ENCODE measurements around the gene WDR55. TPM values are rescaled to one million over a fixed set of nuclear protein-coding genes. Genes with fewer than 3 reads are reported as not detected.
A peak's percentile ranks its signal among the peaks of the same experiment; 100 is the strongest.
"Not testable (repeated sequence)": the region's sequence is repeated elsewhere in the genome, so short reads cannot be mapped to it uniquely, and the experiment has no call there.

The WDR55 gene
- total RNA-seq, 1 experiment from 2014 or later: 26.5 TPM

- peak; percentile 98 for DNase-seq (ENCODE audit: low read depth)
These were observed 46.3 kb downstream of the WDR55 start for GRCh38 chr5:140710899-140711552.

- DNase-seq (ENCODE audit: low read depth): no peak
These were observed 47.1 kb downstream of the WDR55 start for GRCh38 chr5:140711794-140712193.

- no peak for DNase-seq (ENCODE audit: low read depth)
These were observed 48.9 kb downstream of the WDR55 start for GRCh38 chr5:140713562-140714094.

- DNase-seq (ENCODE audit: low read depth): not testable (repeated sequence)
These were observed 51.5 kb downstream of the WDR55 start for GRCh38 chr5:140716238-140716637.

GRCh38 chr5:140718266-140718592 lies 53.5 kb downstream of the WDR55 start:
- DNase-seq (ENCODE audit: low read depth): no peak

GRCh38 chr5:140720738-140721137 lies 56.0 kb downstream of the WDR55 start:
- DNase-seq (ENCODE audit: low read depth): not testable (repeated sequence)

GRCh38 chr5:140721395-140721794 lies 56.7 kb downstream of the WDR55 start:
- not testable (repeated sequence) for DNase-seq (ENCODE audit: low read depth)

Other genes starting within 250 kb of the WDR55 start
- not detected in 2 replicates for gene EIF4EBP3, start 117.2 kb upstream of the WDR55 start, total RNA-seq (2014; rRNA removed; shearing (Covaris generic))
- gene SRA1, start 107.4 kb upstream of the WDR55 start, total RNA-seq (2014; rRNA removed; shearing (Covaris generic)): 48.5 and 55.9 TPM in 2 replicates
- 0.54 and 3.4 TPM in 2 replicates for gene APBB3, start 100.3 kb upstream of the WDR55 start, total RNA-seq (2014; rRNA removed; shearing (Covaris generic))
- 29.4 and 33.5 TPM in 2 replicates for gene SLC35A4, start 100.1 kb upstream of the WDR55 start, total RNA-seq (2014; rRNA removed; shearing (Covaris generic))
- gene CD14, start 31.7 kb upstream of the WDR55 start, total RNA-seq (2014; rRNA removed; shearing (Covaris generic)): 0.47 TPM in 1 of 2 replicates, not detected in the other
- gene TMCO6, start 25.5 kb upstream of the WDR55 start, total RNA-seq (2014; rRNA removed; shearing (Covaris generic)): 15.2 and 32.7 TPM in 2 replicates
- 87.2 and 106 TPM in 2 replicates for gene NDUFA2, start 17.3 kb upstream of the WDR55 start, total RNA-seq (2014; rRNA removed; shearing (Covaris generic))
- 96.8 and 118 TPM in 2 replicates for gene IK, start 17.1 kb upstream of the WDR55 start, total RNA-seq (2014; rRNA removed; shearing (Covaris generic))
- gene DND1, start 8.7 kb downstream of the WDR55 start, total RNA-seq (2014; rRNA removed; shearing (Covaris generic)): 0.44 TPM in 1 of 2 replicates, not detected in the other
- gene HARS1, start 26.5 kb downstream of the WDR55 start, total RNA-seq (2014; rRNA removed; shearing (Covaris generic)): 36.8 and 58.1 TPM in 2 replicates
- gene HARS2, start 26.6 kb downstream of the WDR55 start, total RNA-seq (2014; rRNA removed; shearing (Covaris generic)): 29.6 and 36.7 TPM in 2 replicates
- gene ZMAT2, start 35.5 kb downstream of the WDR55 start, total RNA-seq (2014; rRNA removed; shearing (Covaris generic)): 68.0 and 71.3 TPM in 2 replicates
- 0.05 TPM in 1 of 2 replicates, not detected in the other for gene PCDHA1, start 121.2 kb downstream of the WDR55 start, total RNA-seq (2014; rRNA removed; shearing (Covaris generic))
- gene PCDHA2, start 129.9 kb downstream of the WDR55 start, total RNA-seq (2014; rRNA removed; shearing (Covaris generic)): not detected in 2 replicates
- gene PCDHA3, start 136.2 kb downstream of the WDR55 start, total RNA-seq (2014; rRNA removed; shearing (Covaris generic)): not detected in 2 replicates
- gene PCDHA4, start 142.2 kb downstream of the WDR55 start, total RNA-seq (2014; rRNA removed; shearing (Covaris generic)): not detected in 2 replicates
- gene PCDHA5, start 156.7 kb downstream of the WDR55 start, total RNA-seq (2014; rRNA removed; shearing (Covaris generic)): not detected in 2 replicates
- not detected in 2 replicates for gene PCDHA6, start 163.1 kb downstream of the WDR55 start, total RNA-seq (2014; rRNA removed; shearing (Covaris generic))
- 0.02 TPM in 1 of 2 replicates, not detected in the other for gene PCDHA7, start 169.4 kb downstream of the WDR55 start, total RNA-seq (2014; rRNA removed; shearing (Covaris generic))
- not detected in 2 replicates for gene PCDHA8, start 176.3 kb downstream of the WDR55 start, total RNA-seq (2014; rRNA removed; shearing (Covaris generic))
- gene PCDHA9, start 183.5 kb downstream of the WDR55 start, total RNA-seq (2014; rRNA removed; shearing (Covaris generic)): not detected in 2 replicates
- gene PCDHA10, start 191.0 kb downstream of the WDR55 start, total RNA-seq (2014; rRNA removed; shearing (Covaris generic)): not detected in 2 replicates
- 0.07 and 0.27 TPM in 2 replicates for gene PCDHA11, start 204.1 kb downstream of the WDR55 start, total RNA-seq (2014; rRNA removed; shearing (Covaris generic))
- not detected in 2 replicates for gene PCDHA12, start 210.4 kb downstream of the WDR55 start, total RNA-seq (2014; rRNA removed; shearing (Covaris generic))
- gene PCDHA13, start 217.2 kb downstream of the WDR55 start, total RNA-seq (2014; rRNA removed; shearing (Covaris generic)): not detected in 2 replicates

All from M059J (cell line).